ENCODE results near the gene SUCLG2.

The SUCLG2 gene

GRCh38 chr3:67661089-67661488 lies 6.7 kb upstream of the SUCLG2 start:
- DNase-seq (ENCODE audit: insufficient read length, low spot score), result no peak
- FAIRE-seq, result no peak
- TF ChIP-seq POLR2A (IDR thresholded peaks at IDR 0.05; ENCODE audit: low read depth, low read length), result no peak

GRCh38 chr3:67657192-67657591 lies 2.8 kb upstream of the SUCLG2 start:
- no peak for TF ChIP-seq POLR2A (IDR thresholded peaks at IDR 0.05; ENCODE audit: low read depth, low read length)
- no peak for FAIRE-seq
- DNase-seq (ENCODE audit: insufficient read length, low spot score), result no peak

GRCh38 chr3:67656614-67657013 lies 2.2 kb upstream of the SUCLG2 start:
- TF ChIP-seq POLR2A (IDR thresholded peaks at IDR 0.05; ENCODE audit: low read depth, low read length), result no peak
- DNase-seq (ENCODE audit: insufficient read length, low spot score) (no peak), FAIRE-seq (no peak)

- DNase-seq (ENCODE audit: insufficient read length, low spot score), result no peak
- no peak for FAIRE-seq
- no peak for TF ChIP-seq POLR2A (IDR thresholded peaks at IDR 0.05; ENCODE audit: low read depth, low read length)
Observed at GRCh38 chr3:67655364-67656121, 1.1 kb upstream of the SUCLG2 start.

GRCh38 chr3:67654844-67655177 lies 399 bp upstream of the SUCLG2 start:
- DNase-seq (ENCODE audit: insufficient read length, low spot score) (no peak), FAIRE-seq (no peak)
- no peak for TF ChIP-seq POLR2A (IDR thresholded peaks at IDR 0.05; ENCODE audit: low read depth, low read length)

- no peak for TF ChIP-seq POLR2A (IDR thresholded peaks at IDR 0.05; ENCODE audit: low read depth, low read length)
- FAIRE-seq (no peak), DNase-seq (ENCODE audit: insufficient read length, low spot score) (no peak)
Observed at GRCh38 chr3:67653425-67654098, 850 bp downstream of the SUCLG2 start.

GRCh38 chr3:67650084-67650483 lies 4.3 kb downstream of the SUCLG2 start:
- DNase-seq (ENCODE audit: insufficient read length, low spot score) (no peak), FAIRE-seq (no peak)
- TF ChIP-seq POLR2A (IDR thresholded peaks at IDR 0.05; ENCODE audit: low read depth, low read length), result no peak

- no peak for TF ChIP-seq POLR2A (IDR thresholded peaks at IDR 0.05; ENCODE audit: low read depth, low read length)
- FAIRE-seq, result no peak
- DNase-seq (ENCODE audit: insufficient read length, low spot score), result no peak
Observed at GRCh38 chr3:67649681-67650080, 4.7 kb downstream of the SUCLG2 start.

GRCh38 chr3:67648701-67649100 lies 5.7 kb downstream of the SUCLG2 start:
- DNase-seq (ENCODE audit: insufficient read length, low spot score) (no peak), FAIRE-seq (no peak)
- TF ChIP-seq POLR2A (IDR thresholded peaks at IDR 0.05; ENCODE audit: low read depth, low read length), result no peak

- no peak for TF ChIP-seq POLR2A (IDR thresholded peaks at IDR 0.05; ENCODE audit: low read depth, low read length)
- FAIRE-seq (no peak), DNase-seq (ENCODE audit: insufficient read length, low spot score) (no peak)
Observed at GRCh38 chr3:67648229-67648628, 6.2 kb downstream of the SUCLG2 start.

- TF ChIP-seq POLR2A (IDR thresholded peaks at IDR 0.05; ENCODE audit: low read depth, low read length), result no peak
- FAIRE-seq, result peak; percentile 96
- peak; percentile 51 for DNase-seq (ENCODE audit: insufficient read length, low spot score)
Observed at GRCh38 chr3:67647390-67647878, 7.0 kb downstream of the SUCLG2 start.

- FAIRE-seq (no peak), DNase-seq (ENCODE audit: insufficient read length, low spot score) (peak; percentile 33)
- no peak for TF ChIP-seq POLR2A (IDR thresholded peaks at IDR 0.05; ENCODE audit: low read depth, low read length)
Observed at GRCh38 chr3:67646586-67647234, 7.7 kb downstream of the SUCLG2 start.

- FAIRE-seq (no peak), DNase-seq (ENCODE audit: insufficient read length, low spot score) (no peak)
- no peak for TF ChIP-seq POLR2A (IDR thresholded peaks at IDR 0.05; ENCODE audit: low read depth, low read length)
Observed at GRCh38 chr3:67644827-67645226, 9.6 kb downstream of the SUCLG2 start.

- no peak for DNase-seq (ENCODE audit: insufficient read length, low spot score)
- no peak for TF ChIP-seq POLR2A (IDR thresholded peaks at IDR 0.05; ENCODE audit: low read depth, low read length)
- FAIRE-seq, result no peak
Observed at GRCh38 chr3:67642734-67643133, 11.7 kb downstream of the SUCLG2 start.

Measured in H54 (cell line).